A549 (cell line): Measurements from ENCODE around the gene TEP1. TPM values are rescaled to one million over a fixed set of nuclear protein-coding genes. Genes with fewer than 3 reads are reported as not detected.

Experiments used
- ATAC-seq, 2 experiments: fragments of 200-7000 bp in 1 of 2; fragments of >200 bp in 1 of 2; cut with Nextera tagmentation in 1 of 2; cut with Tn5 transposase in 1 of 2; 3 replicates each; pipeline versions ENCODE4 v1.8.0 to v1.9.1; 2018 to 2020; ENCODE audit warnings: mild to moderate bottlenecking in 1 of 2, moderate library complexity in 1 of 2
- CTCF ChIA-PET: fragments of 300-600 bp; sonication (Branson Sonifier 250); formaldehyde crosslinking; extraction: SDS; loops from one replicate; lab custom pipeline; 2021; ENCODE audit warnings: antibody characterized with exemption, inconsistent platforms; lab: Yijun Ruan, JAX
- POLR2A ChIA-PET: fragments of 350-600 bp; formaldehyde crosslinking; extraction: SDS; loops from one replicate; lab custom pipeline; 2021; ENCODE audit warnings: antibody characterized with exemption, inconsistent platforms; lab: Yijun Ruan, JAX
- DNase-seq, 2 experiments: peaks; one replicate each; pipeline versions ENCODE4 v3.0.0 to v3.0.0-alpha.2; 2011 to 2016; ENCODE audit warnings: low read depth in 1 of 2, low spot score in 1 of 2
- FAIRE-seq: peaks from 2 replicates; lab custom pipeline; 2011; peaks lifted over from hg19 to GRCh38; lab: Jason Lieb, UNC
- H3K27ac ChIP-seq, 2 experiments: fragments of >200 bp; sonication (Bioruptor Twin); formaldehyde crosslinking; 3 replicates each; pipeline ENCODE4 v1.5.1; 2016 to 2017
- H3K4me1 ChIP-seq: fragments of >200 bp; sonication (Bioruptor Twin); formaldehyde crosslinking; 3 replicates; pipeline ENCODE4 v1.6.1; 2016
- H3K4me2 ChIP-seq: fragments of >200 bp; sonication (Bioruptor Twin); formaldehyde crosslinking; 3 replicates; pipeline ENCODE4 v1.6.1; 2016
- H3K4me3 ChIP-seq: fragments of >200 bp; sonication (Bioruptor Twin); formaldehyde crosslinking; 3 replicates; pipeline ENCODE4 v1.5.1; 2016
- H3K9me3 ChIP-seq: fragments of >200 bp; sonication (Bioruptor Twin); formaldehyde crosslinking; 3 replicates; pipeline ENCODE4 v1.6.1; 2016
- CEBPB ChIP-seq, 2 experiments: fragments of >200 bp in 1 of 2; sonication (Bioruptor Twin) in 1 of 2; formaldehyde crosslinking in 1 of 2; IDR thresholded peaks; 2 replicates each; pipeline ENCODE4 v1.6.1; 2012 to 2016
- CHD4 ChIP-seq: fragments of 200-600 bp; sonication (generic); IDR thresholded peaks from 2 replicates; pipeline ENCODE4 v1.6.1; 2016; ENCODE audit warnings: antibody characterized with exemption, mild to moderate bottlenecking, borderline replicate concordance
- FOXS1 ChIP-seq: fragments of 250-450 bp; sonication (Bioruptor Pico); IDR thresholded peaks from 2 replicates; pipeline ENCODE4 v1.5.0; 2020; ENCODE audit warnings: mild to moderate bottlenecking, moderate library complexity
- HOXB13 ChIP-seq: fragments of 250-450 bp; sonication (Bioruptor Pico); IDR thresholded peaks from 2 replicates; pipeline ENCODE4 v1.5.0; 2020; ENCODE audit warnings: low read depth, mild to moderate bottlenecking, moderate library complexity
- HOXB5 ChIP-seq: fragments of 250-450 bp; sonication (Bioruptor Pico); IDR thresholded peaks from 2 replicates; pipeline ENCODE4 v1.5.0; 2020; ENCODE audit warnings: mild to moderate bottlenecking, moderate library complexity
- JUN ChIP-seq, 2 experiments: fragments of >200 bp; sonication (Bioruptor Twin); formaldehyde crosslinking; IDR thresholded peaks; 2 replicates in 1 of 2; 3 replicates in 1 of 2; pipeline ENCODE4 v1.6.1; 2016 to 2017
- KDM1A ChIP-seq: fragments of 200-600 bp; sonication (generic); IDR thresholded peaks from 2 replicates; pipeline ENCODE4 v1.6.1; 2016; ENCODE audit warnings: low read depth, mild to moderate bottlenecking
- KDM5A ChIP-seq: fragments of 200-600 bp; sonication (generic); IDR thresholded peaks from 2 replicates; pipeline ENCODE4 v1.6.1; 2016; ENCODE audit warnings: antibody characterized with exemption, mild to moderate bottlenecking
- MAFK ChIP-seq: fragments of 450-650 bp; IDR thresholded peaks from 2 replicates; pipeline ENCODE4 v1.6.1; 2014; ENCODE audit not compliant: partially characterized antibody
- MYC ChIP-seq: IDR thresholded peaks from 2 replicates; pipeline ENCODE4 v1.6.1; 2012; ENCODE audit warnings: mild to moderate bottlenecking, inconsistent platforms, low read length, improper control_type of control experiment, borderline replicate concordance
- NPAS2 ChIP-seq: fragments of 250-450 bp; sonication (Bioruptor Pico); IDR thresholded peaks from 2 replicates; pipeline ENCODE4 v1.8.0; 2022; ENCODE audit warnings: mild to moderate bottlenecking, moderate library complexity, borderline replicate concordance
- NR3C1 ChIP-seq: fragments of >200 bp; sonication (Bioruptor Twin); formaldehyde crosslinking; IDR thresholded peaks from 3 replicates; pipeline ENCODE4 v1.6.1; 2017
- PHF8 ChIP-seq: fragments of 200-600 bp; sonication (generic); IDR thresholded peaks from 2 replicates; pipeline ENCODE4 v1.6.1; 2016; ENCODE audit warnings: low read depth, mild to moderate bottlenecking, antibody characterized with exemption, moderate library complexity, borderline replicate concordance
- POLR2A ChIP-seq: IDR thresholded peaks from 2 replicates; pipeline ENCODE4 v1.6.1; 2012; ENCODE audit warnings: mild to moderate bottlenecking, low read length
- RFX5 ChIP-seq: fragments of 450-650 bp; IDR thresholded peaks from 2 replicates; pipeline ENCODE4 v1.7.1; 2014; ENCODE audit warnings: antibody characterized with exemption, mild to moderate bottlenecking, moderate library complexity
- SMC3 ChIP-seq: fragments of >200 bp; sonication (Bioruptor Twin); formaldehyde crosslinking; IDR thresholded peaks from 3 replicates; pipeline ENCODE4 v1.6.1; 2018; ENCODE audit warnings: inconsistent platforms
- SREBF2 ChIP-seq: fragments of 450-650 bp; IDR thresholded peaks from 2 replicates; pipeline ENCODE4 v1.6.1; 2014; ENCODE audit warnings: mild to moderate bottlenecking, moderate library complexity
- TP53 ChIP-seq: fragments of 250-450 bp; sonication (Bioruptor Pico); IDR thresholded peaks from 2 replicates; pipeline ENCODE4 v1.5.0; 2021; ENCODE audit warnings: mild to moderate bottlenecking, moderate library complexity
- ZC3H11A ChIP-seq: fragments of 450-650 bp; IDR thresholded peaks from 2 replicates; pipeline ENCODE4 v1.6.1; 2014; ENCODE audit warnings: antibody characterized with exemption, mild to moderate bottlenecking
- ZNF302 ChIP-seq: fragments of 250-450 bp; sonication (Bioruptor Pico); IDR thresholded peaks from 2 replicates; pipeline ENCODE4 v1.9.0; 2021; ENCODE audit warnings: inconsistent platforms, mild to moderate bottlenecking, moderate library complexity
- ZSCAN20 ChIP-seq: fragments of 250-450 bp; sonication (Bioruptor Pico); IDR thresholded peaks from 2 replicates; pipeline ENCODE4 v1.8.0; 2022; ENCODE audit warnings: mild to moderate bottlenecking, moderate library complexity
- WGBS: methylation state at CpG from one replicate; pipeline ENCODE4 v1.1.6; 2017; ENCODE audit errors: missing lambda C conversion rate; 5-methylcytosine and 5-hydroxymethylcytosine counted together
- polyA plus RNA-seq, 4 experiments: library from polyadenylated mRNA; depleted of rRNA in 3 of 4; stranded (reverse); fragments of >200 nt; fragmentation: RNase III in 1 of 4; extraction: RNeasy Plus Mini Kit Qiagen cat#74134 plus additional on column Dnase treatment in 1 of 4; gene quantifications; 2 replicates in 3 of 4; 3 replicates in 1 of 4; pipeline ENCODE4 v1.2.3, GENCODE V29; 2011 to 2017
- TF ChIP-seq, protein P1 (sequence below): fragments of 200-600 bp; sonication (generic); IDR thresholded peaks from 2 replicates; pipeline ENCODE4 v1.6.1; 2016; ENCODE audit warnings: antibody characterized with exemption, mild to moderate bottlenecking, moderate library complexity
- TF ChIP-seq, protein P2 (sequence below): fragments of >200 bp; sonication (Bioruptor Twin); formaldehyde crosslinking; IDR thresholded peaks from 2 replicates; pipeline ENCODE4 v1.6.1; 2016
- TF ChIP-seq, protein P3 (sequence below): IDR thresholded peaks from 2 replicates; pipeline ENCODE4 v1.6.1; 2012
- TF ChIP-seq, protein P4 (sequence below): fragments of >200 bp; sonication (Bioruptor Twin); formaldehyde crosslinking; IDR thresholded peaks from 3 replicates; pipeline ENCODE4 v1.6.1; 2016
- TF ChIP-seq, protein P5 (sequence below): IDR thresholded peaks from 2 replicates; pipeline ENCODE4 v1.6.1; 2012; ENCODE audit warnings: low read depth, borderline replicate concordance

TEP1 gene
- polyA plus RNA-seq, 2 of the 4 experiments (the other 2 are of a cell fraction), result 6.8 to 17.5 TPM

DNA sequence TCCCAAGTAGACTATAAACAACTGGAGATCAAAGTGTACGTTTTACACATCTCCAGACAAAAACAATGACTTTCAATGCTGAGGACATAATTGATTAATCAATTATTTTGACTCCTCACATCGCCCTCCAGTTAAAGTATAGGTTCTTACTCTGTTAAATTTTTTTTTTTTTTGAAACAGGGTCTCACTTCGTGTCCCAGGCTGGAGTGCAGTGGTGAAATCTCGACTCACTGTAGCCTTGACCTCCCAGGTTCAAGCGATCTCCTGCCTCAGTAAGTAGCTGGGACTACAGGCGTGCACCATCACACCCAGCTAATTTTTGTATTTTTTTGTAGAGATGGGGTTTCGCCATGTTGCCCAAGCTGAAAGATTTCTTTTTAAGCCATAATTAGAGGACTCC, 79.3 kb downstream of the TEP1 start (continued):
- TF ChIP-seq, protein P1, sequence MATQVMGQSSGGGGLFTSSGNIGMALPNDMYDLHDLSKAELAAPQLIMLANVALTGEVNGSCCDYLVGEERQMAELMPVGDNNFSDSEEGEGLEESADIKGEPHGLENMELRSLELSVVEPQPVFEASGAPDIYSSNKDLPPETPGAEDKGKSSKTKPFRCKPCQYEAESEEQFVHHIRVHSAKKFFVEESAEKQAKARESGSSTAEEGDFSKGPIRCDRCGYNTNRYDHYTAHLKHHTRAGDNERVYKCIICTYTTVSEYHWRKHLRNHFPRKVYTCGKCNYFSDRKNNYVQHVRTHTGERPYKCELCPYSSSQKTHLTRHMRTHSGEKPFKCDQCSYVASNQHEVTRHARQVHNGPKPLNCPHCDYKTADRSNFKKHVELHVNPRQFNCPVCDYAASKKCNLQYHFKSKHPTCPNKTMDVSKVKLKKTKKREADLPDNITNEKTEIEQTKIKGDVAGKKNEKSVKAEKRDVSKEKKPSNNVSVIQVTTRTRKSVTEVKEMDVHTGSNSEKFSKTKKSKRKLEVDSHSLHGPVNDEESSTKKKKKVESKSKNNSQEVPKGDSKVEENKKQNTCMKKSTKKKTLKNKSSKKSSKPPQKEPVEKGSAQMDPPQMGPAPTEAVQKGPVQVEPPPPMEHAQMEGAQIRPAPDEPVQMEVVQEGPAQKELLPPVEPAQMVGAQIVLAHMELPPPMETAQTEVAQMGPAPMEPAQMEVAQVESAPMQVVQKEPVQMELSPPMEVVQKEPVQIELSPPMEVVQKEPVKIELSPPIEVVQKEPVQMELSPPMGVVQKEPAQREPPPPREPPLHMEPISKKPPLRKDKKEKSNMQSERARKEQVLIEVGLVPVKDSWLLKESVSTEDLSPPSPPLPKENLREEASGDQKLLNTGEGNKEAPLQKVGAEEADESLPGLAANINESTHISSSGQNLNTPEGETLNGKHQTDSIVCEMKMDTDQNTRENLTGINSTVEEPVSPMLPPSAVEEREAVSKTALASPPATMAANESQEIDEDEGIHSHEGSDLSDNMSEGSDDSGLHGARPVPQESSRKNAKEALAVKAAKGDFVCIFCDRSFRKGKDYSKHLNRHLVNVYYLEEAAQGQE, result no peak

DNA sequence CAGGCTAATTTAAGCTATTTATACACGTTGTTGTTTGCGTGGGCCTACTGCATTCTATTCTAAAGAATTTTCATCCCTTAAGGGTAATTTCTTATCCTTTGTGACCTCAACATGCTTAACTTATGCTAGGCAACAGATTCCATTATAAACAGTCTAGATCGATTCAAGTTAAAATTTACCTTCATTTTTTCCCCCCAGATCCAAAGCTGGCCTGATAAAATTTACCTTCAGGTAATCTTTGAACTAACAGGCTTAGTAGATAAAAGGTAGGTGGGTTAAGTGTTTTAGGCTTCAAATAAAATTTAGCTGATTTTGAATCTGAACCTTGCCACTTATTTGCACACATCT, 79.8 kb downstream of the TEP1 start:
- DNase-seq (no peak), ATAC-seq (peak; percentile 21 to 45; a peak in 4 of 6 replicates), FAIRE-seq (no peak)
- ChIA-PET POLR2A (interaction anchor here (1.4 to 2.4 kb wide), 2 partner anchors 9 to 128 kb away, joined by 3 to 53 read pairs; partner anchors contain the start of genes PARP2 and PIP4P1), CTCF (interaction anchor here (1.0 to 5.8 kb wide), 5 partner anchors 9 to 358 kb away, joined by 3 to 37 read pairs (median 3); partner anchors contain the start of gene PARP2)
- H3K4me3 ChIP-seq, result peak overlapping the region; percentile 84
- peak overlapping the region; percentile 11 to 87; a peak in 4 of 6 replicates for H3K27ac ChIP-seq
- H3K9me3 ChIP-seq, result no peaks in the 10 kb centered on the region
- H3K4me2 ChIP-seq, result peak overlapping the region; percentile 68
- 2% methylated on average over 3 of the region's 3 CpGs for WGBS
- TF ChIP-seq NPAS2 (CRISPR knock-in tag), result no peak
- TF ChIP-seq, protein P2, sequence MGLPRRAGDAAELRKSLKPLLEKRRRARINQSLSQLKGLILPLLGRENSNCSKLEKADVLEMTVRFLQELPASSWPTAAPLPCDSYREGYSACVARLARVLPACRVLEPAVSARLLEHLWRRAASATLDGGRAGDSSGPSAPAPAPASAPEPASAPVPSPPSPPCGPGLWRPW, result no peak
- TF ChIP-seq NR3C1, result no peak
- no peak for TF ChIP-seq HOXB13 (CRISPR knock-in tag)
- no peak for TF ChIP-seq TP53
- TF ChIP-seq, protein P3, sequence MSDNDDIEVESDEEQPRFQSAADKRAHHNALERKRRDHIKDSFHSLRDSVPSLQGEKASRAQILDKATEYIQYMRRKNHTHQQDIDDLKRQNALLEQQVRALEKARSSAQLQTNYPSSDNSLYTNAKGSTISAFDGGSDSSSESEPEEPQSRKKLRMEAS, result no peak
- TF ChIP-seq PHF8, result no peak
- no peak for TF ChIP-seq ZSCAN20 (CRISPR knock-in tag)
- no peak for TF ChIP-seq SREBF2
- no peak for TF ChIP-seq FOXS1 (CRISPR knock-in tag)
- TF ChIP-seq ZNF302, result no peak
- H3K4me1 ChIP-seq, result peaks cover 33% of the 10 kb centered on the region

DNA sequence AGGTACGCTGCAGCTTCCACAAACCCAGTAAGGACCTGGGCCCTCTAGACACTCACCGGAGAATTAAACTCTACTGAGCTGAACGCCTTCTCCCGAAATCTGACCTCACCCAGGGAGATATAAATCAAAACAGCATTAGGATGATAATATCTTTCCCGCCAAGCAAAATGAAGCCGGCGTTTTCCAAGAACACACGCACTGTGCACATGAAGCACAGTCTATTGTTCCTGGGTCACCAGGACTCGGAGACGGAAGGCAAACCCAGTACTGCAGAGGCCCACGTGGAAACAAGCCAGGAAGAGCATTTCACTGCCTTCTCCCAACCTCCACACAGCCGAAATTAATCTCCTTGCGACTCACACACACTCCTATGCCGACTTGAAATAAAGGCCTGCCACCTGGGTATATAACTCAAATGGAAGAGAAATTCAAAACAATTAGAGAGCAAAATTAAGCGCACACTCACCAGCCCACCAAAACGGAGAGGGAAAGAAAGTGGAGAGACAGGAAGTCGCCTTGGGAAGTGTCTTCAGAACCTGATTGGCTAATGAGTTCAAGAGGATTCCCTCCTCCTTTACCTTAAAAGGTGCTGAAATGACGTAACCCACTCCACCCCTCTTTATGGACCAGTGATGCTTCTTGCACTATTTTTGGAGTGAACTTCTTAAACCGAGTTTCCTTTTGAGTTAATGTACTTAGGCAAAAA, 80.4 kb downstream of the TEP1 start, which contains the start of gene CCNB1IP1:
Gene CCNB1IP1 (minus strand): TSS at position 492 of the 706 bp plus-strand sequence. CDS start 16,756 bp downstream, outside the sequence.
- H3K4me1 ChIP-seq, result peaks cover 36% of the 10 kb centered on the region
- H3K9me3 ChIP-seq, result no peaks in the 10 kb centered on the region
- DNase-seq (peak; percentile 93 to 95), FAIRE-seq (peak; percentile 99), ATAC-seq (peak; percentile 99 to 100)
- ChIA-PET CTCF (interaction anchor here (1.0 to 5.8 kb wide), 4 partner anchors 10 to 275 kb away, joined by 3 to 37 read pairs (median 11); partner anchors contain the start of gene PARP2), POLR2A (interaction anchor here (1.4 to 2.4 kb wide), 2 partner anchors 10 to 129 kb away, joined by 3 to 53 read pairs; partner anchors contain the start of genes PARP2 and PIP4P1)
- WGBS, result under 1% methylated on average over 19 of the region's 19 CpGs
- H3K4me2 ChIP-seq, result peak within 1 kb of the TSS; percentile 68
- peak within 1 kb of the TSS; percentile 81 to 87 for H3K27ac ChIP-seq
- peak within 1 kb of the TSS; percentile 84 for H3K4me3 ChIP-seq
- no peak for TF ChIP-seq HOXB5 (CRISPR knock-in tag)
- no peak for TF ChIP-seq CHD4
- peak; percentile 36; the same call in 1 of the 2 replicates for TF ChIP-seq POLR2A
- no peak for TF ChIP-seq ZNF302
- peak; percentile 83; the same call in 1 of the 2 replicates for TF ChIP-seq MYC
- TF ChIP-seq, protein P3, result peak; percentile 89
- no peak; the same call in 1 of the 2 replicates for TF ChIP-seq KDM5A
- no peak for TF ChIP-seq SMC3
- TF ChIP-seq HOXB13 (CRISPR knock-in tag), result no peak
- TF ChIP-seq PHF8, result peak; percentile 57; the same call in 1 of the 2 replicates
- TF ChIP-seq, protein P4, sequence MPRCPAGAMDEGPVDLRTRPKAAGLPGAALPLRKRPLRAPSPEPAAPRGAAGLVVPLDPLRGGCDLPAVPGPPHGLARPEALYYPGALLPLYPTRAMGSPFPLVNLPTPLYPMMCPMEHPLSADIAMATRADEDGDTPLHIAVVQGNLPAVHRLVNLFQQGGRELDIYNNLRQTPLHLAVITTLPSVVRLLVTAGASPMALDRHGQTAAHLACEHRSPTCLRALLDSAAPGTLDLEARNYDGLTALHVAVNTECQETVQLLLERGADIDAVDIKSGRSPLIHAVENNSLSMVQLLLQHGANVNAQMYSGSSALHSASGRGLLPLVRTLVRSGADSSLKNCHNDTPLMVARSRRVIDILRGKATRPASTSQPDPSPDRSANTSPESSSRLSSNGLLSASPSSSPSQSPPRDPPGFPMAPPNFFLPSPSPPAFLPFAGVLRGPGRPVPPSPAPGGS, result peak; percentile 69; the same call in 1 of the 3 replicates
- TF ChIP-seq ZC3H11A, result no peak
- TF ChIP-seq CEBPB (IDR thresholded peaks at IDR 0.05), result peak in 1 of 2 experiments; percentile 65; a peak in 2 of 4 replicates
- TF ChIP-seq RFX5, result peak; percentile 34; the same call in 1 of the 2 replicates
- peak; percentile 83; a peak in 4 of 5 replicates for TF ChIP-seq JUN (IDR thresholded peaks at IDR 0.05)
- 0 out of 2 replicates have a peak, but pooled peaks have one; percentile 21 for TF ChIP-seq KDM1A
- TF ChIP-seq, protein P5, sequence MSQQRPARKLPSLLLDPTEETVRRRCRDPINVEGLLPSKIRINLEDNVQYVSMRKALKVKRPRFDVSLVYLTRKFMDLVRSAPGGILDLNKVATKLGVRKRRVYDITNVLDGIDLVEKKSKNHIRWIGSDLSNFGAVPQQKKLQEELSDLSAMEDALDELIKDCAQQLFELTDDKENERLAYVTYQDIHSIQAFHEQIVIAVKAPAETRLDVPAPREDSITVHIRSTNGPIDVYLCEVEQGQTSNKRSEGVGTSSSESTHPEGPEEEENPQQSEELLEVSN, result peak; percentile 35; the same call in 1 of the 2 replicates
- peak; percentile 17 for TF ChIP-seq MAFK
